Measurements from ENCODE around the gene GBA2.

Gene GBA2

GRCh38 chr9:35689542-35690293, 59.3 kb downstream of the GBA2 start, which contains the start of gene TPM2:
Gene TPM2, minus strand, starts transcription at chr9:35689925. Its CDS starts 108 bp downstream, at chr9:35689817.
- DNase-seq, result no peak

GRCh38 chr9:35688558-35689541, 60.2 kb downstream of the GBA2 start:
- DNase-seq, result no peak

DNA sequence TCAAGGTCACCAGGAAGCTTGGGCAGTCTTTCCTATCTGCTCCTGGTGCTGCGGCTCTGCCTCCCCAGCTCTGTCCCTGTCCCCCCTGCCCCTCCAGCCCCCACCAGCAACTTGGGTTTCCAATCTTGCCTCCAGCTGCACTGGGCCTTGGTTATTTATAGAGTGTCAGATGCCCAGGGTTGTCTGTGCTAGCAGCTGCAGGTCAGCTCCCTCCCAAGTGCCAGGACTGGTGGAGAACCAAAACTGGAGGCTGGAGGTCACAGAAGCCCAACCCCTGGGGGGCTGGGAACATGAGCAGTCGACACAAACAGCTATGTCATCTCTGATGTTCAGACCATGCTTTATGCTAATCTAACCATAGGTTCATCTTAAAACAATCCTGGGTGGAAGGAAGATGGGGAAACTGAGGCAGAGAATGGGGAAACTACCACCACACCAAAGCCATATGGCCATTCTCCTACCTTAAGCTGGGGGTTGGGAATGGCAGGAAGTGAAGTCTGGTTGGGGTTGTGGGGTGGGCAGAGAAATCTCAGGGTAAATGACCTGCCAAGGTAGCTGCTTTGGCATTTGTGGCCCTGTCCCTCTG, 61.0 kb downstream of the GBA2 start:
- no peak for DNase-seq

- no peak for DNase-seq
Observed at GRCh38 chr9:35687306-35687705, 61.7 kb downstream of the GBA2 start.

Measured in NCI-H2029 (cell line).